Measurements from ENCODE around the gene ANKRD39. TPM values are rescaled to one million over a fixed set of nuclear protein-coding genes. Genes with fewer than 3 reads are reported as not detected.
A peak's percentile ranks its signal among the peaks of the same experiment; 100 is the strongest.

The ANKRD39 gene
- total and polyA plus RNA-seq, 2 of the 8 experiments (the other 6 are each of a cell fraction or from before 2014, with no cell fraction given), result 18.5 to 21.3 TPM

GRCh38 chr2:96881349-96882195 lies 23.8 kb upstream of the ANKRD39 start (continued):
- TF ChIP-seq KDM1A (IDR thresholded peaks at IDR 0.05; ENCODE audit: borderline replicate concordance, low read length), result no peak
- TF ChIP-seq BCL11A (IDR thresholded peaks at IDR 0.05; ENCODE audit: low read depth in 2 of 2, low read length in 2 of 2), result no peak
- TF ChIP-seq BACH1 (IDR thresholded peaks at IDR 0.05; ENCODE audit: low read length), result no peak
- no peak for TF ChIP-seq EGR1 (IDR thresholded peaks at IDR 0.05; ENCODE audit: borderline replicate concordance, low read depth, low read length)
- 0 out of 2 replicates have a peak, but pooled peaks have one; percentile 32 for TF ChIP-seq YY1 (IDR thresholded peaks at IDR 0.05; ENCODE audit: low read depth, low read length)
- no peak for TF ChIP-seq RFX5 (IDR thresholded peaks at IDR 0.05; ENCODE audit: borderline replicate concordance, low read depth, low read length)
- no peak for TF ChIP-seq TCF12 (IDR thresholded peaks at IDR 0.05; ENCODE audit: low read depth, low read length)
- peak; percentile 76 for TF ChIP-seq ASH2L (IDR thresholded peaks at IDR 0.05; ENCODE audit: low read length)
- TF ChIP-seq FOSL1 (IDR thresholded peaks at IDR 0.05; ENCODE audit: insufficient read depth, low read depth, low read length), result no peak
- TF ChIP-seq E2F6 (IDR thresholded peaks at IDR 0.05), result no peak
- TF ChIP-seq SRF (IDR thresholded peaks at IDR 0.05; ENCODE audit: low read depth, low read length), result no peak
- no peak for TF ChIP-seq SP4 (IDR thresholded peaks at IDR 0.05; ENCODE audit: low read length)
- TF ChIP-seq EP300 (IDR thresholded peaks at IDR 0.05; ENCODE audit: borderline replicate concordance in 1 of 2, low read depth in 2 of 2, low read length in 2 of 2), result no peak
- no peak for TF ChIP-seq ZNF274 (IDR thresholded peaks at IDR 0.05; ENCODE audit: borderline replicate concordance, extremely low read depth, low read length)
- TF ChIP-seq MAFK (IDR thresholded peaks at IDR 0.05; ENCODE audit: low read depth, low read length), result no peak
- no peak for TF ChIP-seq JUND (IDR thresholded peaks at IDR 0.05; ENCODE audit: low read length)
- no peak for TF ChIP-seq GABPA (IDR thresholded peaks at IDR 0.05; ENCODE audit: borderline replicate concordance, insufficient read depth, low read length)
- TF ChIP-seq RBBP5 (IDR thresholded peaks at IDR 0.05; ENCODE audit: borderline replicate concordance, low read depth, low read length), result peak; percentile 39; the same call in 1 of the 2 replicates
- no peak for TF ChIP-seq ATF2 (IDR thresholded peaks at IDR 0.05; ENCODE audit: low read length)
- no peak for TF ChIP-seq SAP30 (IDR thresholded peaks at IDR 0.05; ENCODE audit: insufficient read depth, insufficient replicate concordance, low read length)
- no peak for TF ChIP-seq SIX5 (IDR thresholded peaks at IDR 0.05; ENCODE audit: low read depth, low read length)
- TF ChIP-seq JUN (IDR thresholded peaks at IDR 0.05; ENCODE audit: low read depth, low read length), result no peak

Data from H1 (cell line).